ENCODE data around the gene ROCK2. TPM values are rescaled to one million over a fixed set of nuclear protein-coding genes. Genes with fewer than 3 reads are reported as not detected.

Gene ROCK2
- total RNA-seq, 1 experiment from 2014 or later, result 64.4 TPM

GRCh38 chr2:11310212-11310611 is 34.2 kb downstream of the ROCK2 start:
- no peaks in the 10 kb centered on the region for H3K27me3 ChIP-seq (replicated peaks; ENCODE audit: control insufficient read depth, insufficient read depth, low read length)
- Mint-ChIP-seq H3K4me3 (ENCODE audit: unreplicated experiment) (no peak overlapping the region), H3K36me3 (ENCODE audit: insufficient read depth, unreplicated experiment) (no peaks in the 10 kb centered on the region), H3K4me1 (ENCODE audit: low read depth, unreplicated experiment) (peaks cover 5% of the 10 kb centered on the region), H3K27ac (ENCODE audit: unreplicated experiment) (no peak overlapping the region), H3K27me3 (ENCODE audit: insufficient read depth, unreplicated experiment) (no peaks in the 10 kb centered on the region), H3K9me3 (ENCODE audit: unreplicated experiment) (no peaks in the 10 kb centered on the region)
- H3K9me3 ChIP-seq, result no peaks in the 10 kb centered on the region
- intact Hi-C loops (cut with micrococcal nuclease; ENCODE audit: unreplicated experiment), result no loop called here
- BruUV-seq (replicated peaks), result no TSS peak
- TF ChIP-seq CTCF (IDR thresholded peaks at IDR 0.05; ENCODE audit: insufficient read depth in 1 of 2, low read depth in 1 of 2, low read length in 1 of 2, severe bottlenecking in 1 of 2, unreplicated experiment in 1 of 2), result no peak
- H3K36me3 ChIP-seq (ENCODE audit: control insufficient read depth, insufficient read depth, low read length), result no peaks in the 10 kb centered on the region
- no peaks in the 10 kb centered on the region for H3K4me1 ChIP-seq
- no peak for DNase-seq
- ChIA-PET POLR2A (no interaction called here), CTCF (interaction anchor here (1.3 kb wide), 1 partner anchor 178 kb away, joined by 8 read pairs; a partner anchor contains a TSS)
- no peak overlapping the region for H3K4me3 ChIP-seq (ENCODE audit: low read depth, low read length)

GRCh38 chr2:11309706-11310105 is 34.7 kb downstream of the ROCK2 start:
- Histone ChIP-seq H3K4me3 (ENCODE audit: low read depth, low read length) (no peak overlapping the region), H3K36me3 (ENCODE audit: control insufficient read depth, insufficient read depth, low read length) (no peaks in the 10 kb centered on the region), H3K4me1 (no peaks in the 10 kb centered on the region), H3K9me3 (no peaks in the 10 kb centered on the region), H3K27me3 (replicated peaks; ENCODE audit: control insufficient read depth, insufficient read depth, low read length) (no peaks in the 10 kb centered on the region)
- BruUV-seq (replicated peaks), result no TSS peak
- CTCF ChIA-PET, result no interaction called here
- no peaks in the 10 kb centered on the region for H3K36me3 Mint-ChIP-seq (ENCODE audit: insufficient read depth, unreplicated experiment)
- H3K4me1 Mint-ChIP-seq (ENCODE audit: low read depth, unreplicated experiment), result peaks cover 5% of the 10 kb centered on the region
- no peaks in the 10 kb centered on the region for H3K27me3 Mint-ChIP-seq (ENCODE audit: insufficient read depth, unreplicated experiment)
- H3K27ac Mint-ChIP-seq (ENCODE audit: unreplicated experiment), result no peak overlapping the region
- no peak for DNase-seq
- intact Hi-C loops (cut with micrococcal nuclease; ENCODE audit: unreplicated experiment), result no loop called here
- TF ChIP-seq CTCF (IDR thresholded peaks at IDR 0.05; ENCODE audit: insufficient read depth in 1 of 2, low read depth in 1 of 2, low read length in 1 of 2, severe bottlenecking in 1 of 2, unreplicated experiment in 1 of 2), result no peak
- no peaks in the 10 kb centered on the region for H3K9me3 Mint-ChIP-seq (ENCODE audit: unreplicated experiment)
- H3K4me3 Mint-ChIP-seq (ENCODE audit: unreplicated experiment), result no peak overlapping the region
- POLR2A ChIA-PET, result no interaction called here

DNA sequence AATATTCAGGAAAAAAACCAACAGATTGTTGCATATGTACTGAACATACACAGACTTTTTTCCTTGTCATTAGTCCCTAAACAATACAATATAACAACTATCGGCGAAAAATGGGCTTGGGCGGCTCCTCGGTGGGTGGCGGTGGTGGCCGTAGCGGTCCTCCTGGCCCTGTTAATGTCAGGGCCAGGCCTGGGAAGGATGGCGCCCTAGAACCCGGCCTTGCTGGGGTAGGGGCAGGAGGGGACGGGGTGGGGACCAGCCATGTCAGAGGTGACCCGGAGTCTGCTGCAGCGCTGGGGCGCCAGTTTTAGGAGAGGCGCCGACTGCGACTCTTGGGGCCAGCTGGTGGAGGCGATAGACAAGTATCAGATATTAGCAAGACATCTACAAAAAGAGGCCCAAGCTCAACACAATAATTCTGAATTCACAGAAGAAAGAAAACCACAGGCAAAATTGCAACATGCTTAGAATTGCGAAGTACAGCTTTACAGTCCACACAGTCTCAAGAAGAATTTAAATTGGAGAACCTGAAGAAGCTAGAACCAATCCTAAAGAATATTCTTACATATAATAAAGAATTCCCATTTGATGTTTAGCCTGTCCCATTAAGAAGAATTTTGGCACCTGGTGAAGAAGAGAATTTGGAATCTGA is 36.5 kb downstream of the ROCK2 start:
- intact Hi-C loops (cut with micrococcal nuclease; ENCODE audit: unreplicated experiment), result no loop called here
- H3K4me1 ChIP-seq, result peaks cover 7% of the 10 kb centered on the region
- no peaks in the 10 kb centered on the region for H3K27me3 Mint-ChIP-seq (ENCODE audit: insufficient read depth, unreplicated experiment)
- H3K27ac Mint-ChIP-seq (ENCODE audit: unreplicated experiment), result no peak overlapping the region
- no peak overlapping the region for H3K4me3 Mint-ChIP-seq (ENCODE audit: unreplicated experiment)
- CTCF ChIA-PET, result interaction anchor here (0.7 kb wide), 1 partner anchor 246 kb away, joined by 3 read pairs; no protein-coding TSS in a partner anchor
- H3K27me3 ChIP-seq (replicated peaks; ENCODE audit: control insufficient read depth, insufficient read depth, low read length), result no peaks in the 10 kb centered on the region
- H3K36me3 ChIP-seq (ENCODE audit: control insufficient read depth, insufficient read depth, low read length), result no peaks in the 10 kb centered on the region
- H3K9me3 ChIP-seq, result no peaks in the 10 kb centered on the region
- TF ChIP-seq CTCF (IDR thresholded peaks at IDR 0.05; ENCODE audit: insufficient read depth in 1 of 2, low read depth in 1 of 2, low read length in 1 of 2, severe bottlenecking in 1 of 2, unreplicated experiment in 1 of 2), result no peak
- no peak for DNase-seq
- peaks cover 5% of the 10 kb centered on the region for H3K4me1 Mint-ChIP-seq (ENCODE audit: low read depth, unreplicated experiment)
- POLR2A ChIA-PET, result no interaction called here
- H3K4me3 ChIP-seq (ENCODE audit: low read depth, low read length), result no peak overlapping the region
- no TSS peak for BruUV-seq (replicated peaks)
- H3K36me3 Mint-ChIP-seq (ENCODE audit: insufficient read depth, unreplicated experiment), result no peaks in the 10 kb centered on the region
- no peaks in the 10 kb centered on the region for H3K9me3 Mint-ChIP-seq (ENCODE audit: unreplicated experiment)
